ENCODE data around the gene SGK1.

Gene SGK1

GRCh38 chr6:134240665-134241431 is 77.1 kb downstream of the SGK1 start:
- H3K27ac ChIP-seq (ENCODE audit: extremely low read depth, low read depth, low read length): no peak overlapping the region
- POLR2A ChIA-PET: interaction anchor here (0.6 kb wide), 1 partner anchor 12 kb away, joined by 5 read pairs; no protein-coding TSS in a partner anchor
- H3K4me3 ChIP-seq (ENCODE audit: low read depth, low read length): no peak overlapping the region
- H3K9me3 ChIP-seq (ENCODE audit: control insufficient read depth, insufficient read depth, low read depth, low read length): no peaks in the 10 kb centered on the region
- H3K4me1 ChIP-seq (ENCODE audit: control insufficient read depth, insufficient read depth, low read length): no peaks in the 10 kb centered on the region
- CTCF ChIA-PET: interaction anchor here (0.6 kb wide), 1 partner anchor 49 kb away, joined by 3 read pairs; no protein-coding TSS in a partner anchor
- TF ChIP-seq ZNF146 (tag by site-specific recombination; IDR thresholded peaks at IDR 0.05) (no peak), ZNF394 (tag by site-specific recombination; IDR thresholded peaks at IDR 0.05; ENCODE audit: borderline replicate concordance) (no peak), ZNF558 (tag by site-specific recombination; IDR thresholded peaks at IDR 0.05) (no peak), SCRT2 (tag by site-specific recombination; IDR thresholded peaks at IDR 0.05) (no peak), PBX3 (CRISPR knock-in tag; IDR thresholded peaks at IDR 0.05) (no peak), KLF16 (tag by site-specific recombination; IDR thresholded peaks at IDR 0.05) (no peak), ZXDB (tag by site-specific recombination; IDR thresholded peaks at IDR 0.05) (no peak), SP7 (tag by site-specific recombination; IDR thresholded peaks at IDR 0.05) (no peak), ZBTB17 (tag by site-specific recombination; IDR thresholded peaks at IDR 0.05) (no peak), CTCF (tag by site-specific recombination; IDR thresholded peaks at IDR 0.05) (no peak), ZBTB8A (tag by site-specific recombination; IDR thresholded peaks at IDR 0.05) (no peak), ZBTB11 (tag by site-specific recombination; conservative IDR thresholded peaks at IDR 0.05; ENCODE audit: low read depth) (no peak), ZNF211 (tag by site-specific recombination; IDR thresholded peaks at IDR 0.05; ENCODE audit: low read depth) (no peak), ZNF223 (tag by site-specific recombination; IDR thresholded peaks at IDR 0.05) (no peak), ZNF354C (tag by site-specific recombination; IDR thresholded peaks at IDR 0.05; ENCODE audit: borderline replicate concordance, low read depth) (no peak), PATZ1 (tag by site-specific recombination; IDR thresholded peaks at IDR 0.05) (no peak), ZNF704 (tag by site-specific recombination; IDR thresholded peaks at IDR 0.05) (no peak), HOXA7 (CRISPR knock-in tag; IDR thresholded peaks at IDR 0.05; ENCODE audit: borderline replicate concordance) (no peak), ZFP69B (tag by site-specific recombination; IDR thresholded peaks at IDR 0.05) (no peak)
- no peaks in the 10 kb centered on the region for H3K36me3 ChIP-seq (ENCODE audit: control insufficient read depth in 2 of 2, insufficient read depth in 1 of 2, low read length in 2 of 2)

Data from HEK293 (cell line).